ENCODE data around the gene C4BPA.

DNA sequence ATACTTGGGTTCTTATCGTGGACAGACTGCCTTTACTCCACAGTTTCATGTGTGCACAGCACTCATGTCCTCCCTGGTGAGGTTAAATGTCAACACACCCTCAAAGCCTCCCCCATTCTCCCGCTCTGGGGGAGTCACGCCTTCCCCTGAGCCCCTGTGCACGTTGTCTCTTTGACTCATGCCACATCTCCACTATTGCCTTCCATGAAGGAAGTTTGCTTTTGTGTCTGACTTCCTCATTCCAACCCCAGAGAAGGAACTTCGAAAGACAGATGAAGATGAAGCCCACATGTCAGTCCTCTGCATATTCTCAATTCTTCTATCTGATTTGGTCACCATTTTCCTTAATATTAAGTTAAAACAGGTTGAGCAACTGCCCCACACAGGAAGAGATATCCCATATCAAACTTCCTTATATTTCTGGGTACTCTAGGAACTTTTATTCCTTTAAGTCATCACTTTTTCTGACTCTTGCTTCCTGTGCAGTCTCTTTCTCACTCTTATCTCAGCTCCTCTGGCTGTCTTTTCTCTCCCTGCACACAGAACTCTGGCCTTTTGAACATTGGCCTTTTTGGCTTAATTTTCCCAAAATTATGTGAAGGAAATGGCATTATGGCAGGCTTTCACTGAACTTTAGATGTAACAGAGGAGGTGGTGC is 41.5 kb downstream of the C4BPA start:
- TF ChIP-seq, protein P1, sequence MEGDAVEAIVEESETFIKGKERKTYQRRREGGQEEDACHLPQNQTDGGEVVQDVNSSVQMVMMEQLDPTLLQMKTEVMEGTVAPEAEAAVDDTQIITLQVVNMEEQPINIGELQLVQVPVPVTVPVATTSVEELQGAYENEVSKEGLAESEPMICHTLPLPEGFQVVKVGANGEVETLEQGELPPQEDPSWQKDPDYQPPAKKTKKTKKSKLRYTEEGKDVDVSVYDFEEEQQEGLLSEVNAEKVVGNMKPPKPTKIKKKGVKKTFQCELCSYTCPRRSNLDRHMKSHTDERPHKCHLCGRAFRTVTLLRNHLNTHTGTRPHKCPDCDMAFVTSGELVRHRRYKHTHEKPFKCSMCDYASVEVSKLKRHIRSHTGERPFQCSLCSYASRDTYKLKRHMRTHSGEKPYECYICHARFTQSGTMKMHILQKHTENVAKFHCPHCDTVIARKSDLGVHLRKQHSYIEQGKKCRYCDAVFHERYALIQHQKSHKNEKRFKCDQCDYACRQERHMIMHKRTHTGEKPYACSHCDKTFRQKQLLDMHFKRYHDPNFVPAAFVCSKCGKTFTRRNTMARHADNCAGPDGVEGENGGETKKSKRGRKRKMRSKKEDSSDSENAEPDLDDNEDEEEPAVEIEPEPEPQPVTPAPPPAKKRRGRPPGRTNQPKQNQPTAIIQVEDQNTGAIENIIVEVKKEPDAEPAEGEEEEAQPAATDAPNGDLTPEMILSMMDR (conservative IDR thresholded peaks at IDR 0.05; ENCODE audit: low read depth, low read length), result no peak
- TF ChIP-seq EZH2phosphoT487 (IDR thresholded peaks at IDR 0.05; ENCODE audit: borderline replicate concordance, low read length), result no peak
- TF ChIP-seq EZH2 (IDR thresholded peaks at IDR 0.05; ENCODE audit: low read length, unreplicated experiment), result no peak
